Measurements from ENCODE around the gene NME2.
A peak's percentile ranks its signal among the peaks of the same experiment; 100 is the strongest.

DNA sequence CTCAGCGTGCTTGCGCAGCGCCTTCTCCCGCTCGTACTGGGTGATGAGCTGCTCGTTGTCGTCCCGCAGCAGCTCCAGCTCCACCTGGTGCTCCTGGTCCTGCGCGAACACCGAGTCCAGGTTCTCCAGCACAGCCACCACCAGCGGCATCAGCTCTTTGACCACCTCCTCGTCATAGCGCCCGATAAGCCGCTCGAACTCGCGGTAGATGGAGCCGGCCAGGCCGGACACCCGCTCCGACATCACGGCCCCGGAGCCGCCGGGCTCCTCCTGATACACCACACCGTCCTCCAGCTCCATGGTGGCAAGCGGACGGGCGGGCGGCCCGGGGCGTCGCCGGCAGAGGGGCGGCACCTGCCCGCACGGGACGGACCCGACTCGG, 45.9 kb upstream of the NME2 start:
- TF ChIP-seq, protein P1, sequence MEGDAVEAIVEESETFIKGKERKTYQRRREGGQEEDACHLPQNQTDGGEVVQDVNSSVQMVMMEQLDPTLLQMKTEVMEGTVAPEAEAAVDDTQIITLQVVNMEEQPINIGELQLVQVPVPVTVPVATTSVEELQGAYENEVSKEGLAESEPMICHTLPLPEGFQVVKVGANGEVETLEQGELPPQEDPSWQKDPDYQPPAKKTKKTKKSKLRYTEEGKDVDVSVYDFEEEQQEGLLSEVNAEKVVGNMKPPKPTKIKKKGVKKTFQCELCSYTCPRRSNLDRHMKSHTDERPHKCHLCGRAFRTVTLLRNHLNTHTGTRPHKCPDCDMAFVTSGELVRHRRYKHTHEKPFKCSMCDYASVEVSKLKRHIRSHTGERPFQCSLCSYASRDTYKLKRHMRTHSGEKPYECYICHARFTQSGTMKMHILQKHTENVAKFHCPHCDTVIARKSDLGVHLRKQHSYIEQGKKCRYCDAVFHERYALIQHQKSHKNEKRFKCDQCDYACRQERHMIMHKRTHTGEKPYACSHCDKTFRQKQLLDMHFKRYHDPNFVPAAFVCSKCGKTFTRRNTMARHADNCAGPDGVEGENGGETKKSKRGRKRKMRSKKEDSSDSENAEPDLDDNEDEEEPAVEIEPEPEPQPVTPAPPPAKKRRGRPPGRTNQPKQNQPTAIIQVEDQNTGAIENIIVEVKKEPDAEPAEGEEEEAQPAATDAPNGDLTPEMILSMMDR (optimal IDR thresholded peaks at IDR 0.05 in 1 of 3, IDR thresholded peaks at IDR 0.05 in 1 of 3, conservative IDR thresholded peaks at IDR 0.05 in 1 of 3; ENCODE audit: extremely low read depth in 1 of 3, insufficient read depth in 2 of 3, low read length in 3 of 3): peak in 1 of 3 experiments; percentile 29
- TF ChIP-seq EZH2 (IDR thresholded peaks at IDR 0.05; ENCODE audit: low read length): no peak

Data from keratinocyte (primary cell).